ENCODE data around the gene FADS2.

GRCh38 chr11:61812736-61813411 lies 15.2 kb upstream of the FADS2 start:
- TF ChIP-seq GATA2 (IDR thresholded peaks at IDR 0.05; ENCODE audit: low read depth, low read length) (no peak), GATA3 (IDR thresholded peaks at IDR 0.05; ENCODE audit: low read depth, low read length) (no peak)
